ENCODE data around the gene ULK4.
"Not testable (repeated sequence)": the region's sequence is repeated elsewhere in the genome, so short reads cannot be mapped to it uniquely, and the experiment has no call there.

Gene ULK4

GRCh38 chr3:41833628-41834027 is 128.3 kb downstream of the ULK4 start:
- peaks cover 32 to 34% of the 10 kb centered on the region in 2 donors for H3K36me3 Mint-ChIP-seq
- DNase-seq = no peak
- H3K4me1 Mint-ChIP-seq = peaks cover 7 to 14% of the 10 kb centered on the region in 2 donors
- H3K4me3 Mint-ChIP-seq = no peak overlapping the region
- no peaks in the 10 kb centered on the region for H3K27me3 Mint-ChIP-seq
- H3K9me3 Mint-ChIP-seq = peaks cover 0 to 5% of the 10 kb centered on the region in 2 donors
- H3K27ac Mint-ChIP-seq = no peak overlapping the region
- no peak for ATAC-seq (replicated peaks)

- Mint-ChIP-seq H3K27me3 (no peaks in the 10 kb centered on the region), H3K36me3 (peaks cover 14 to 35% of the 10 kb centered on the region in 2 donors), H3K4me3 (no peak overlapping the region), H3K27ac (no peak overlapping the region), H3K4me1 (no peaks in the 10 kb centered on the region), H3K9me3 (no peaks in the 10 kb centered on the region)
- no peak for ATAC-seq (replicated peaks)
- no peak for DNase-seq
Measured at GRCh38 chr3:41819236-41819635, 142.7 kb downstream of the ULK4 start.

- no peaks in the 10 kb centered on the region for H3K4me1 Mint-ChIP-seq
- H3K27me3 Mint-ChIP-seq = no peaks in the 10 kb centered on the region
- H3K36me3 Mint-ChIP-seq = peaks cover 12 to 33% of the 10 kb centered on the region in 2 donors
- H3K4me3 Mint-ChIP-seq = no peak overlapping the region
- ATAC-seq (replicated peaks) (no peak), DNase-seq (no peak)
- peaks cover 0 to 5% of the 10 kb centered on the region in 2 donors for H3K9me3 Mint-ChIP-seq
- no peak overlapping the region for H3K27ac Mint-ChIP-seq
Measured at GRCh38 chr3:41808618-41809017, 153.3 kb downstream of the ULK4 start.

- Mint-ChIP-seq H3K36me3 (peaks cover 12 to 33% of the 10 kb centered on the region in 2 donors), H3K4me3 (no peak overlapping the region), H3K27me3 (no peaks in the 10 kb centered on the region), H3K27ac (no peak overlapping the region), H3K9me3 (peaks cover 0 to 5% of the 10 kb centered on the region in 2 donors), H3K4me1 (no peaks in the 10 kb centered on the region)
- ATAC-seq (replicated peaks) = no peak
- DNase-seq = no peak
Measured at GRCh38 chr3:41808152-41808551, 153.8 kb downstream of the ULK4 start.

GRCh38 chr3:41794748-41795589 is 166.9 kb downstream of the ULK4 start:
- no peak for ATAC-seq (replicated peaks)
- Mint-ChIP-seq H3K9me3 (no peaks in the 10 kb centered on the region), H3K4me1 (no peaks in the 10 kb centered on the region), H3K27ac (no peak overlapping the region), H3K36me3 (peaks cover 15 to 21% of the 10 kb centered on the region in 2 donors), H3K4me3 (no peak overlapping the region), H3K27me3 (no peaks in the 10 kb centered on the region)
- DNase-seq = no peak

GRCh38 chr3:41792806-41793205 is 169.1 kb downstream of the ULK4 start:
- Mint-ChIP-seq H3K4me1 (no peaks in the 10 kb centered on the region), H3K9me3 (no peaks in the 10 kb centered on the region), H3K27ac (no peak overlapping the region), H3K27me3 (no peaks in the 10 kb centered on the region), H3K4me3 (no peak overlapping the region), H3K36me3 (peaks cover 13 to 26% of the 10 kb centered on the region in 2 donors)
- ATAC-seq (replicated peaks) = no peak
- DNase-seq = no peak

GRCh38 chr3:41769106-41769505 is 192.8 kb downstream of the ULK4 start:
- no peaks in the 10 kb centered on the region for H3K9me3 Mint-ChIP-seq
- DNase-seq (no peak), ATAC-seq (replicated peaks) (no peak)
- H3K27me3 Mint-ChIP-seq = no peaks in the 10 kb centered on the region
- peaks cover 5 to 10% of the 10 kb centered on the region in 2 donors for H3K36me3 Mint-ChIP-seq
- H3K4me1 Mint-ChIP-seq = no peaks in the 10 kb centered on the region
- no peak overlapping the region for H3K4me3 Mint-ChIP-seq
- no peak overlapping the region for H3K27ac Mint-ChIP-seq

- peaks cover 5 to 10% of the 10 kb centered on the region in 2 donors for H3K36me3 Mint-ChIP-seq
- no peaks in the 10 kb centered on the region for H3K9me3 Mint-ChIP-seq
- no peaks in the 10 kb centered on the region for H3K27me3 Mint-ChIP-seq
- DNase-seq = no peak
- no peak overlapping the region for H3K4me3 Mint-ChIP-seq
- ATAC-seq (replicated peaks) = no peak
- no peak overlapping the region for H3K27ac Mint-ChIP-seq
- H3K4me1 Mint-ChIP-seq = no peaks in the 10 kb centered on the region
Measured at GRCh38 chr3:41768363-41768762, 193.5 kb downstream of the ULK4 start.

- ATAC-seq (replicated peaks); H3K36me3 Mint-ChIP-seq; DNase-seq; H3K4me1 Mint-ChIP-seq; H3K27me3 Mint-ChIP-seq; H3K4me3 Mint-ChIP-seq; H3K27ac Mint-ChIP-seq; H3K9me3 Mint-ChIP-seq: not testable (repeated sequence)
Measured at GRCh38 chr3:41762867-41763266, 199.0 kb downstream of the ULK4 start.

- no peaks in the 10 kb centered on the region for H3K9me3 Mint-ChIP-seq
- peaks cover 21 to 39% of the 10 kb centered on the region in 2 donors for H3K36me3 Mint-ChIP-seq
- ATAC-seq (replicated peaks) (no peak), DNase-seq (no peak)
- no peaks in the 10 kb centered on the region for H3K27me3 Mint-ChIP-seq
- H3K27ac Mint-ChIP-seq = no peak overlapping the region
- no peak overlapping the region for H3K4me3 Mint-ChIP-seq
- no peaks in the 10 kb centered on the region for H3K4me1 Mint-ChIP-seq
Measured at GRCh38 chr3:41753651-41754050, 208.3 kb downstream of the ULK4 start.

GRCh38 chr3:41751597-41751996 is 210.3 kb downstream of the ULK4 start:
- ATAC-seq (replicated peaks) (no peak), DNase-seq (no peak)
- H3K27ac Mint-ChIP-seq = no peak overlapping the region
- H3K36me3 Mint-ChIP-seq = peaks cover 23 to 47% of the 10 kb centered on the region in 2 donors
- no peak overlapping the region for H3K4me3 Mint-ChIP-seq
- no peaks in the 10 kb centered on the region for H3K9me3 Mint-ChIP-seq
- no peaks in the 10 kb centered on the region for H3K27me3 Mint-ChIP-seq
- H3K4me1 Mint-ChIP-seq = no peaks in the 10 kb centered on the region

GRCh38 chr3:41749988-41750387 is 211.9 kb downstream of the ULK4 start:
- no peaks in the 10 kb centered on the region for H3K9me3 Mint-ChIP-seq
- H3K27me3 Mint-ChIP-seq = no peaks in the 10 kb centered on the region
- no peak overlapping the region for H3K27ac Mint-ChIP-seq
- no peak for DNase-seq
- no peaks in the 10 kb centered on the region for H3K4me1 Mint-ChIP-seq
- ATAC-seq (replicated peaks) = no peak
- peaks cover 23 to 53% of the 10 kb centered on the region in 2 donors for H3K36me3 Mint-ChIP-seq
- no peak overlapping the region for H3K4me3 Mint-ChIP-seq

GRCh38 chr3:41746215-41746614 is 215.7 kb downstream of the ULK4 start:
- no peak overlapping the region for H3K4me3 Mint-ChIP-seq
- H3K27ac Mint-ChIP-seq = no peak overlapping the region
- H3K4me1 Mint-ChIP-seq = no peaks in the 10 kb centered on the region
- H3K9me3 Mint-ChIP-seq = no peaks in the 10 kb centered on the region
- DNase-seq (no peak), ATAC-seq (replicated peaks) (no peak)
- H3K27me3 Mint-ChIP-seq = no peaks in the 10 kb centered on the region
- peaks cover 14 to 42% of the 10 kb centered on the region in 2 donors for H3K36me3 Mint-ChIP-seq

- Mint-ChIP-seq H3K9me3 (peaks cover 4 to 6% of the 10 kb centered on the region in 2 donors), H3K27me3 (no peaks in the 10 kb centered on the region), H3K27ac (no peak overlapping the region), H3K4me3 (no peak overlapping the region), H3K4me1 (no peaks in the 10 kb centered on the region), H3K36me3 (peaks cover 18 to 37% of the 10 kb centered on the region in 2 donors)
- ATAC-seq (replicated peaks) (no peak), DNase-seq (no peak)
Measured at GRCh38 chr3:41742121-41742520, 219.8 kb downstream of the ULK4 start.

- peaks cover 4 to 6% of the 10 kb centered on the region in 2 donors for H3K9me3 Mint-ChIP-seq
- peaks cover 20 to 32% of the 10 kb centered on the region in 2 donors for H3K36me3 Mint-ChIP-seq
- H3K4me3 Mint-ChIP-seq = no peak overlapping the region
- ATAC-seq (replicated peaks) (no peak), DNase-seq (no peak)
- H3K4me1 Mint-ChIP-seq = no peaks in the 10 kb centered on the region
- H3K27me3 Mint-ChIP-seq = no peaks in the 10 kb centered on the region
- no peak overlapping the region for H3K27ac Mint-ChIP-seq
Measured at GRCh38 chr3:41740374-41740886, 221.5 kb downstream of the ULK4 start.

Measured in stimulated activated naive B cell treated with anti-CD40 and anti-IgM and Interleukin-4, amounts not matched to agents 10 μg/mL and 1 μg/mL and 100 μg/mL, for 72 hours (primary cell).